Stomach (tissue), 9 donors: ENCODE data around the gene GJE1. TPM values are rescaled to one million over a fixed set of nuclear protein-coding genes. Genes with fewer than 3 reads are reported as not detected.

Experiments
- DNase-seq, 2 donors: peaks; one replicate each; pipeline versions ENCODE4 v3.0.0 to v3.0.0-alpha.2; 2013 to 2019
- H3K27ac ChIP-seq, 5 donors: fragments of 200-600 bp in 4 of 5; sonication (generic) in 4 of 5; one replicate each; pipeline ENCODE4 v1.5.1; 2013 to 2019; ENCODE audit warnings: mild to moderate bottlenecking in 1 of 5, moderate library complexity in 1 of 5
- H3K27me3 ChIP-seq, 3 donors: fragments of 200-600 bp; sonication (generic); one replicate each; pipeline ENCODE4 v1.5.1; 2017 to 2019; ENCODE audit warnings: mixed run types in 1 of 3
- H3K36me3 ChIP-seq, 4 donors: fragments of 200-600 bp; sonication (generic); 1 replicate in 3 of 4; 2 replicates in 1 of 4; pipeline ENCODE4 v1.5.1; 2016 to 2019
- H3K4me1 ChIP-seq, 4 donors: fragments of 200-600 bp; sonication (generic); one replicate each; pipeline ENCODE4 v1.5.1; 2016 to 2019
- H3K4me3 ChIP-seq, 4 donors: fragments of 200-600 bp; sonication (generic) in 3 of 4; one replicate each; pipeline ENCODE4 v1.5.1; 2016 to 2019; ENCODE audit warnings: mild to moderate bottlenecking in 1 of 4
- H3K9me3 ChIP-seq, 4 donors: fragments of 200-600 bp; sonication (generic); one replicate each; pipeline ENCODE4 v1.5.1; 2016 to 2019
- EP300 ChIP-seq: sonication (generic); formaldehyde crosslinking; IDR thresholded peaks from one replicate; pipeline ENCODE4 v1.6.1; 2017; ENCODE audit warnings: antibody characterized with exemption
- POLR2A ChIP-seq, 4 donors: fragments of 450-650 bp; IDR thresholded peaks; one replicate each; pipeline ENCODE4 v1.6.1; 2016; ENCODE audit warnings: antibody characterized with exemption in 4 of 4, control low read depth in 2 of 4, mild to moderate bottlenecking in 1 of 4, moderate library complexity in 1 of 4
- POLR2AphosphoS5 ChIP-seq, 3 donors: sonication (generic); formaldehyde crosslinking; IDR thresholded peaks; one replicate each; pipeline ENCODE4 v1.6.1; 2016; ENCODE audit warnings: antibody characterized with exemption in 3 of 3
- WGBS, 5 donors: extraction: QIAGEN DNeasy Blood & Tissue Kit in 3 of 5; methylation state at CpG; one replicate each; pipeline versions ENCODE4 v1.1.5 to v1.1.7; 2013 to 2018; 5-methylcytosine and 5-hydroxymethylcytosine counted together
- intact Hi-C: fragments of 100-400 bp; cut with DNase I; formaldehyde crosslinking; loops from one replicate; pipeline ENCODE4 v1.15.1; 2023; ENCODE audit warnings: low total_unique reads
- polyA plus RNA-seq, 3 donors: library from polyadenylated mRNA; stranded (reverse); fragments of 200-250 nt; gene quantifications; one replicate each; pipeline ENCODE4 v1.2.3, GENCODE V29; 2013
- total RNA-seq, 5 donors: library from RNA; depleted of rRNA; stranded (reverse); fragments of >200 nt; gene quantifications; one replicate each; pipeline versions ENCODE4 v1.1.0 to v1.2.3, GENCODE V29; 2014 to 2016
- TF ChIP-seq, protein P1 (sequence below), 7 experiments: fragments of 450-650 bp in 4 of 7; fragments of 200-600 bp in 3 of 7; sonication (generic) in 3 of 7; IDR thresholded peaks; one replicate each; pipeline ENCODE4 v1.5.1; 2016 to 2019; ENCODE audit warnings: antibody characterized with exemption in 7 of 7, control low read depth in 2 of 7, mild to moderate bottlenecking in 1 of 7
- donor health status: healthy with polysubstance abuse.
- donor health status: Bipolar disorder and iron deficiency.
- donor health status: healthy.

GJE1 gene
- total and polyA plus RNA-seq, 8 donors = not detected

DNA sequence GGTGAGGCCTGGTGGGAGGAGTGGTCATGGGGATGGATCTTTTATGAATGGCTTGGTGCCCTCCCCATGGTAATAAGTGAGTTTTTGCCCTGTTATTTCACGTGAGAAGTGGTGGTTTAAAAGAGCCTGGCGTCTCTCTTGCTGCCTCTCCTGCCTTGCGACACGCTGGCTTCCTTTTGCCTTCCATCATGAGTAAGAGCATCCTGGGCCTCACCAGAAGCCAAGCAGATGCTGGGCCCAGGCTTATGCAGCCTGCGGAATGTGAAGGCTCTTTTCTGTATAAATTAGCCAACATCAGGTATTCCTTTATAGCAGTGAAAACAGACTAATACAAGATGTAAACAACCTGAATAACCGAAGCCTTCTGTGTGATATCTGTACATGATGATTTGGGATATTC lies 42.0 kb downstream of the GJE1 start:
- Histone ChIP-seq H3K4me3 (no peak overlapping the region), H3K4me1 (no peaks in the 10 kb centered on the region), H3K27me3 (no peaks in the 10 kb centered on the region), H3K27ac (no peak overlapping the region), H3K36me3 (peaks cover 23 to 90% (median 84%) of the 10 kb centered on the region in 4 donors), H3K9me3 (peaks cover 0 to 14% (median 5%) of the 10 kb centered on the region in 4 donors)
- DNase-seq = no peak
- 82 to 98% (median 92%) methylated on average over 6 of the region's 6 CpGs for WGBS, 5 donors
- TF ChIP-seq, protein P1, sequence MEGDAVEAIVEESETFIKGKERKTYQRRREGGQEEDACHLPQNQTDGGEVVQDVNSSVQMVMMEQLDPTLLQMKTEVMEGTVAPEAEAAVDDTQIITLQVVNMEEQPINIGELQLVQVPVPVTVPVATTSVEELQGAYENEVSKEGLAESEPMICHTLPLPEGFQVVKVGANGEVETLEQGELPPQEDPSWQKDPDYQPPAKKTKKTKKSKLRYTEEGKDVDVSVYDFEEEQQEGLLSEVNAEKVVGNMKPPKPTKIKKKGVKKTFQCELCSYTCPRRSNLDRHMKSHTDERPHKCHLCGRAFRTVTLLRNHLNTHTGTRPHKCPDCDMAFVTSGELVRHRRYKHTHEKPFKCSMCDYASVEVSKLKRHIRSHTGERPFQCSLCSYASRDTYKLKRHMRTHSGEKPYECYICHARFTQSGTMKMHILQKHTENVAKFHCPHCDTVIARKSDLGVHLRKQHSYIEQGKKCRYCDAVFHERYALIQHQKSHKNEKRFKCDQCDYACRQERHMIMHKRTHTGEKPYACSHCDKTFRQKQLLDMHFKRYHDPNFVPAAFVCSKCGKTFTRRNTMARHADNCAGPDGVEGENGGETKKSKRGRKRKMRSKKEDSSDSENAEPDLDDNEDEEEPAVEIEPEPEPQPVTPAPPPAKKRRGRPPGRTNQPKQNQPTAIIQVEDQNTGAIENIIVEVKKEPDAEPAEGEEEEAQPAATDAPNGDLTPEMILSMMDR (IDR thresholded peaks at IDR 0.05) = no peak
- TF ChIP-seq EP300 = no peak
- no peak for TF ChIP-seq POLR2AphosphoS5 (IDR thresholded peaks at IDR 0.05)
- TF ChIP-seq POLR2A (IDR thresholded peaks at IDR 0.05) = no peak
- intact Hi-C loops = no loop called here

DNA sequence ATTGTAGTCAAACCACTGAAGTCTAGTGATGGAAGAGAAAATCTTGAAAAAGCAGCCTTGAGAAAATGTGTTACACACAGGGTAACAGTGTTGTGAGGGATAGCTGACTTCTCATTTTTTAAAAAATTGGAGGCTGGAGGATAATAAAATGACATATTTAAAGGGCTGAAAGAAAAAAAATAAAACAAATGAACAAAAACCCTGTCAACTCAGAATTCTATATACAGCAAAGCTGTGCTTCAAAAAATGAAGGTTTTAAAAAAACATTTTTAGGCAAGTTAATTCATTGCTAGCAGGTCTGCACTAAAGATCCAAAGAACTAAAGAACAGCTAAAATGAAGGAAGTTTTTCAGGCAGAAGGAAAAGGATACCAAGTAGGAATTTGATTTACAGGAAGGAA lies 45.4 kb downstream of the GJE1 start:
- Histone ChIP-seq H3K4me3 (no peak overlapping the region), H3K36me3 (peaks cover 13 to 61% (median 56%) of the 10 kb centered on the region in 4 donors), H3K4me1 (no peaks in the 10 kb centered on the region), H3K27me3 (no peaks in the 10 kb centered on the region), H3K27ac (no peak overlapping the region), H3K9me3 (peaks cover 0 to 14% (median 5%) of the 10 kb centered on the region in 4 donors)
- TF ChIP-seq, protein P1 (IDR thresholded peaks at IDR 0.05) = no peak
- TF ChIP-seq POLR2AphosphoS5 (IDR thresholded peaks at IDR 0.05) (no peak), POLR2A (IDR thresholded peaks at IDR 0.05) (no peak), EP300 (no peak)
- intact Hi-C loops = no loop called here
- no peak for DNase-seq

DNA sequence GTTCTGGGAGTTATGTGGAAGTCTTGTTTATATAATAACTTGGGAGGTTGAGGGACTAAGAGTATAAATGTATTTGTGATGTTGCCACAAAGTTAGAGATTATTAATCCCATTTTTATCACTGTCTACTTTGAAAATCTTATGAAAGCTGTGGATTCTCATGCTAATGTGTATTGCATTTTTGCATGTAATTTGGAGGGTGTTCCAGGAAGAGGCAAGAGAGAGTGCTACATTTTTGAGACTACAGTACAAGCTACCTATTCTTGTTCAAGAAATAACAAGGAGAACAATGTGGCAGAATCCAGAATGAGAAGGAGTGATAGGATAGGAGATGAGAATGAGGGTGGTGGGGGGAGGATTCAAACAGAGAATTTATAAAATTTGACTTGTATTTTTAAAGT lies 49.3 kb downstream of the GJE1 start:
- H3K4me1 ChIP-seq = no peaks in the 10 kb centered on the region
- no peak for DNase-seq
- H3K27ac ChIP-seq = no peak overlapping the region
- no peaks in the 10 kb centered on the region for H3K27me3 ChIP-seq
- H3K4me3 ChIP-seq = no peak overlapping the region
- TF ChIP-seq EP300 (no peak), POLR2AphosphoS5 (IDR thresholded peaks at IDR 0.05) (no peak), POLR2A (IDR thresholded peaks at IDR 0.05) (no peak)
- TF ChIP-seq, protein P1 (IDR thresholded peaks at IDR 0.05) = no peak
- peaks cover 0 to 14% (median 5%) of the 10 kb centered on the region in 4 donors for H3K9me3 ChIP-seq
- intact Hi-C loops = no loop called here
- peaks cover 4 to 35% (median 23%) of the 10 kb centered on the region in 4 donors for H3K36me3 ChIP-seq

DNA sequence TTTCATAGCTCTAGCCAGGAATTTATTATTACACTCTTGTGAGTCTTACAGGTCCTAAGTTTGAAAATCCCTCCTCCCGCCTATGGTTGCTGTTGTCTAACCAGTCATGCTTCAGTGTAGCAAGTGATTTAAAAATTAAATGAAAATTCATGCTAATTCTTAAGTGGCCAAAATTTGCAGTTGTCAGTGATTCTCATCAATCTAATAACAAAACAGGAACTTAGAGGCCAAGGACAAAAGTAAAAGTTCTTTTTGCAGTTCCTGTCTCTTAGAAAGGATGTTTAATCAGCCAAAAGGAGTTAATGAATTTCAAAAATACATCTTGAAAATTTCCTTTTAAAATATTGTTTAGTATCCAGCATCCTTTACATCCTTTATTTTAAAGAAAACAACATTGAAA lies 50.6 kb downstream of the GJE1 start:
- Histone ChIP-seq H3K36me3 (peaks cover 0 to 22% (median 10%) of the 10 kb centered on the region in 4 donors), H3K27me3 (no peaks in the 10 kb centered on the region), H3K4me3 (no peak overlapping the region), H3K4me1 (no peaks in the 10 kb centered on the region), H3K9me3 (peaks cover 0 to 3% (median under 1%) of the 10 kb centered on the region in 4 donors), H3K27ac (no peak overlapping the region)
- DNase-seq = no peak
- WGBS, 5 donors = 92 to 99% (median 95%) methylated on average over 1 of the region's 1 CpG
- TF ChIP-seq POLR2AphosphoS5 (IDR thresholded peaks at IDR 0.05) (no peak), EP300 (no peak), POLR2A (IDR thresholded peaks at IDR 0.05) (no peak)
- TF ChIP-seq, protein P1 (IDR thresholded peaks at IDR 0.05) = no peak
- intact Hi-C loops = no loop called here
